ENCODE results near the gene THYN1. TPM values are rescaled to one million over a fixed set of nuclear protein-coding genes. Genes with fewer than 3 reads are reported as not detected.

THYN1 gene
- total and polyA plus RNA-seq, 2 donors (not counting 3 experiments of a cell fraction or from before 2014, with no cell fraction given), result 35.7 to 38.0 TPM

- intact Hi-C loops (cut with micrococcal nuclease), result no loop called here
- H3K36me3 ChIP-seq (ENCODE audit: control insufficient read depth in 2 of 2, extremely low read depth in 1 of 2, insufficient read depth in 2 of 2, low read length in 2 of 2), result no peaks in the 10 kb centered on the region
- no peak overlapping the region for H3K4me3 ChIP-seq (replicated peaks in 1 of 3; ENCODE audit: insufficient read depth in 1 of 3, low read depth in 1 of 3, low read length in 3 of 3)
- H3K79me2 ChIP-seq (ENCODE audit: control insufficient read depth, insufficient read depth, low read length), result peaks cover 66% of the 10 kb centered on the region
- H3K9me1 ChIP-seq (replicated peaks; ENCODE audit: control insufficient read depth, extremely low read depth, insufficient read depth, low read length), result no peaks in the 10 kb centered on the region
- peaks cover 36% of the 10 kb centered on the region for H3K4me1 ChIP-seq (ENCODE audit: control insufficient read depth, extremely low read depth, insufficient read depth, low read length)
- no peaks in the 10 kb centered on the region for H3K9me3 ChIP-seq (replicated peaks; ENCODE audit: control insufficient read depth, insufficient read depth, low read length)
- no peak overlapping the region for H3K27ac ChIP-seq (ENCODE audit: insufficient read depth, low read depth, low read length)
- dilution Hi-C loops (cut with MboI; ENCODE audit: extremely low pct_ligation_motif_present, low sequenced_read_pairs), result no loop called here
- no peak overlapping the region for H2AFZ ChIP-seq (ENCODE audit: low read depth, low read length)
- ChIA-PET CTCF (no interaction called here), POLR2A (no interaction called here)
- H3K9ac ChIP-seq (replicated peaks; ENCODE audit: extremely low read depth, insufficient read depth, low read length), result no peak overlapping the region
- BruUV-seq (replicated peaks), result no TSS peak
- H3K27me3 ChIP-seq (ENCODE audit: control insufficient read depth in 2 of 2, insufficient read depth in 2 of 2, low read length in 2 of 2), result no peaks in the 10 kb centered on the region
- DNase-seq (ENCODE audit: low read depth, low spot score), result no peak
- no peak for FAIRE-seq
- H3K4me2 ChIP-seq (ENCODE audit: insufficient read depth, low read length), result no peak overlapping the region
- TF ChIP-seq GATA2 (IDR thresholded peaks at IDR 0.05; ENCODE audit: insufficient read depth, insufficient read length, low read depth, low read length), result no peak
- TF ChIP-seq CTCF (IDR thresholded peaks at IDR 0.05; ENCODE audit: extremely low read depth in 1 of 2, insufficient read depth in 1 of 2, low read depth in 1 of 2, low read length in 2 of 2), result no peak
- TF ChIP-seq EZH2 (IDR thresholded peaks at IDR 0.05; ENCODE audit: borderline replicate concordance, low read depth, low read length, severe bottlenecking), result no peak
- TF ChIP-seq MYC (IDR thresholded peaks at IDR 0.05; ENCODE audit: low read depth, low read length), result no peak
- TF ChIP-seq FOS (IDR thresholded peaks at IDR 0.05; ENCODE audit: borderline replicate concordance, insufficient read depth, low read length), result no peak
- TF ChIP-seq MAX (IDR thresholded peaks at IDR 0.05; ENCODE audit: insufficient read depth, insufficient read length), result no peak
- no peak for TF ChIP-seq JUN (IDR thresholded peaks at IDR 0.05; ENCODE audit: borderline replicate concordance, insufficient read depth, insufficient read length, low read depth)
- TF ChIP-seq POLR2A (IDR thresholded peaks at IDR 0.05; ENCODE audit: low read depth, low read length), result no peak
- TF ChIP-seq POLR2AphosphoS5 (IDR thresholded peaks at IDR 0.05; ENCODE audit: insufficient read depth, low read depth, low read length), result no peak
- no peaks in the 10 kb centered on the region for H4K20me1 ChIP-seq (replicated peaks; ENCODE audit: control insufficient read depth, extremely low read depth, insufficient read depth, low read length)
These were observed 24.5 kb downstream of the THYN1 start for GRCh38 chr11:134228625-134229024.

Measured in endothelial cell of umbilical vein (primary cell).